WTC11 (cell line): Measurements from ENCODE around the gene MAPK11. TPM values are rescaled to one million over a fixed set of nuclear protein-coding genes. Genes with fewer than 3 reads are reported as not detected.

Source experiments
- ARID4B ChIP-seq: sonication (generic); formaldehyde crosslinking; IDR thresholded peaks from 2 replicates; pipeline ENCODE4 v1.8.0; 2023; ENCODE audit warnings: missing genetic modification reagents, mild to moderate bottlenecking, borderline replicate concordance
- ATF3 ChIP-seq: sonication (generic); formaldehyde crosslinking; conservative IDR thresholded peaks from 2 replicates; pipeline ENCODE4 v1.8.1; 2022; ENCODE audit warnings: mild to moderate bottlenecking, missing genetic modification reagents
- CTCF ChIP-seq: fragments of 200-600 bp; IDR thresholded peaks from 2 replicates; pipeline ENCODE4 v1.8.0; 2022; ENCODE audit warnings: antibody characterized with exemption
- ESRRA ChIP-seq: sonication (generic); formaldehyde crosslinking; IDR thresholded peaks from 2 replicates; pipeline ENCODE4 v1.8.1; 2022; ENCODE audit warnings: mild to moderate bottlenecking, missing genetic modification reagents, borderline replicate concordance
- ETV6 ChIP-seq: sonication (generic); formaldehyde crosslinking; IDR thresholded peaks from 2 replicates; pipeline ENCODE4 v1.8.1; 2022; ENCODE audit warnings: mild to moderate bottlenecking, missing genetic modification reagents
- GABPB1 ChIP-seq: sonication (generic); formaldehyde crosslinking; IDR thresholded peaks from 2 replicates; pipeline ENCODE4 v1.8.1; 2023; ENCODE audit warnings: mild to moderate bottlenecking, missing genetic modification reagents
- HMGA2 ChIP-seq: fragments of 250-450 bp; sonication (Bioruptor Pico); IDR thresholded peaks from 2 replicates; pipeline ENCODE4 v1.4.0; 2021; ENCODE audit warnings: mild to moderate bottlenecking, moderate library complexity
- JUN ChIP-seq: sonication (generic); formaldehyde crosslinking; IDR thresholded peaks from 2 replicates; pipeline ENCODE4 v1.8.0; 2023; ENCODE audit warnings: mild to moderate bottlenecking, missing genetic modification reagents
- MLX ChIP-seq: sonication (generic); formaldehyde crosslinking; IDR thresholded peaks from 2 replicates; pipeline ENCODE4 v1.8.1; 2023; ENCODE audit warnings: mild to moderate bottlenecking, missing genetic modification reagents, moderate library complexity
- NFE2L1 ChIP-seq: sonication (generic); formaldehyde crosslinking; IDR thresholded peaks from 2 replicates; pipeline ENCODE4 v1.8.1; 2023; ENCODE audit warnings: missing genetic modification reagents
- NR2C2 ChIP-seq: sonication (generic); formaldehyde crosslinking; IDR thresholded peaks from 2 replicates; pipeline ENCODE4 v1.8.0; 2022; ENCODE audit warnings: mild to moderate bottlenecking, missing genetic modification reagents
- SMAD3 ChIP-seq: sonication (generic); formaldehyde crosslinking; IDR thresholded peaks from 2 replicates; pipeline ENCODE4 v1.8.0; 2022; ENCODE audit warnings: missing genetic modification reagents, mild to moderate bottlenecking, borderline replicate concordance
- SMAD4 ChIP-seq: sonication (generic); formaldehyde crosslinking; IDR thresholded peaks from 2 replicates; pipeline ENCODE4 v1.8.0; 2022; ENCODE audit warnings: mild to moderate bottlenecking, missing genetic modification reagents
- TEAD4 ChIP-seq: sonication (generic); formaldehyde crosslinking; IDR thresholded peaks from 2 replicates; pipeline ENCODE4 v1.8.0; 2022; ENCODE audit warnings: mild to moderate bottlenecking, missing genetic modification reagents
- ZBTB21 ChIP-seq: sonication (generic); formaldehyde crosslinking; IDR thresholded peaks from 2 replicates; pipeline ENCODE4 v1.8.1; 2023; ENCODE audit warnings: mild to moderate bottlenecking, missing genetic modification reagents, borderline replicate concordance
- ZNF138 ChIP-seq: sonication (generic); formaldehyde crosslinking; conservative IDR thresholded peaks from 2 replicates; pipeline ENCODE4 v1.8.1; 2022; ENCODE audit warnings: mild to moderate bottlenecking, moderate library complexity, missing genetic modification reagents
- ZNF219 ChIP-seq: sonication (generic); formaldehyde crosslinking; IDR thresholded peaks from 2 replicates; pipeline ENCODE4 v1.8.0; 2023; ENCODE audit warnings: missing genetic modification reagents, mild to moderate bottlenecking, borderline replicate concordance
- ZNF396 ChIP-seq: fragments of 250-450 bp; sonication (Bioruptor Pico); IDR thresholded peaks from 2 replicates; pipeline ENCODE4 v1.8.0; 2021; ENCODE audit warnings: mild to moderate bottlenecking, moderate library complexity, borderline replicate concordance
- total RNA-seq: library from RNA; stranded (reverse); gene quantifications from 3 replicates; pipeline ENCODE4 v1.2.3, GENCODE V29; 2021
- TF ChIP-seq, protein P1 (sequence below): fragments of 250-450 bp; sonication (Bioruptor Pico); IDR thresholded peaks from 2 replicates; pipeline ENCODE4 v1.9.0; 2021; ENCODE audit warnings: moderate library complexity, mild to moderate bottlenecking, inconsistent platforms, borderline replicate concordance
- TF ChIP-seq, protein P2 (sequence below): sonication (generic); formaldehyde crosslinking; IDR thresholded peaks from 2 replicates; pipeline ENCODE4 v1.8.0; 2022; ENCODE audit warnings: mild to moderate bottlenecking, missing genetic modification reagents
- TF ChIP-seq, protein P3 (sequence below): sonication (generic); formaldehyde crosslinking; IDR thresholded peaks from 2 replicates; pipeline ENCODE4 v1.8.1; 2023; ENCODE audit warnings: mild to moderate bottlenecking, missing genetic modification reagents
- TF ChIP-seq, protein P4 (sequence below): sonication (generic); formaldehyde crosslinking; conservative IDR thresholded peaks from 2 replicates; pipeline ENCODE4 v1.8.1; 2023; ENCODE audit warnings: mild to moderate bottlenecking, low read depth, missing genetic modification reagents, moderate library complexity

MAPK11 gene
- total RNA-seq, 1 experiment from 2014 or later, result 2.3 TPM

GRCh38 chr22:50270666-50271394 is 650 bp upstream of the MAPK11 start (continued):
- TF ChIP-seq ZBTB21 (CRISPR knock-in tag), result 0 out of 2 replicates have a peak, but pooled peaks have one; percentile 40
- no peak for TF ChIP-seq ESRRA
- no peak for TF ChIP-seq ATF3
- peak; percentile 86 for TF ChIP-seq SMAD4 (CRISPR knock-in tag)
- TF ChIP-seq NR2C2 (CRISPR knock-in tag), result no peak
- TF ChIP-seq, protein P1, sequence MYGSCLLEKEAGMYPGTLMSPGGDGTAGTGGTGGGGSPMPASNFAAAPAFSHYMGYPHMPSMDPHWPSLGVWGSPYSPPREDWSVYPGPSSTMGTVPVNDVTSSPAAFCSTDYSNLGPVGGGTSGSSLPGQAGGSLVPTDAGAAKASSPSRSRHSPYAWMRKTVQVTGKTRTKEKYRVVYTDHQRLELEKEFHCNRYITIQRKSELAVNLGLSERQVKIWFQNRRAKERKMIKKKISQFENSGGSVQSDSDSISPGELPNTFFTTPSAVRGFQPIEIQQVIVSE (CRISPR knock-in tag), result no peak; the same call in 1 of the 2 replicates
- no peak for TF ChIP-seq NFE2L1 (CRISPR knock-in tag)
- TF ChIP-seq TEAD4 (CRISPR knock-in tag), result peak; percentile 92
- peak; percentile 96 for TF ChIP-seq ARID4B
- TF ChIP-seq GABPB1 (CRISPR knock-in tag), result peak; percentile 39; the same call in 1 of the 2 replicates
- TF ChIP-seq ZNF396, result no peak
- TF ChIP-seq, protein P2, sequence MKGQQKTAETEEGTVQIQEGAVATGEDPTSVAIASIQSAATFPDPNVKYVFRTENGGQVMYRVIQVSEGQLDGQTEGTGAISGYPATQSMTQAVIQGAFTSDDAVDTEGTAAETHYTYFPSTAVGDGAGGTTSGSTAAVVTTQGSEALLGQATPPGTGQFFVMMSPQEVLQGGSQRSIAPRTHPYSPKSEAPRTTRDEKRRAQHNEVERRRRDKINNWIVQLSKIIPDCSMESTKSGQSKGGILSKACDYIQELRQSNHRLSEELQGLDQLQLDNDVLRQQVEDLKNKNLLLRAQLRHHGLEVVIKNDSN (CRISPR knock-in tag), result peak; percentile 46; the same call in 1 of the 2 replicates
- TF ChIP-seq CTCF, result no peak
- no peak for TF ChIP-seq HMGA2
- TF ChIP-seq, protein P3, sequence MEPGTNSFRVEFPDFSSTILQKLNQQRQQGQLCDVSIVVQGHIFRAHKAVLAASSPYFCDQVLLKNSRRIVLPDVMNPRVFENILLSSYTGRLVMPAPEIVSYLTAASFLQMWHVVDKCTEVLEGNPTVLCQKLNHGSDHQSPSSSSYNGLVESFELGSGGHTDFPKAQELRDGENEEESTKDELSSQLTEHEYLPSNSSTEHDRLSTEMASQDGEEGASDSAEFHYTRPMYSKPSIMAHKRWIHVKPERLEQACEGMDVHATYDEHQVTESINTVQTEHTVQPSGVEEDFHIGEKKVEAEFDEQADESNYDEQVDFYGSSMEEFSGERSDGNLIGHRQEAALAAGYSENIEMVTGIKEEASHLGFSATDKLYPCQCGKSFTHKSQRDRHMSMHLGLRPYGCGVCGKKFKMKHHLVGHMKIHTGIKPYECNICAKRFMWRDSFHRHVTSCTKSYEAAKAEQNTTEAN, result peak; percentile 54; the same call in 1 of the 2 replicates
- TF ChIP-seq ZNF219 (CRISPR knock-in tag), result peak; percentile 77; the same call in 1 of the 2 replicates
- TF ChIP-seq ETV6, result peak; percentile 59; the same call in 1 of the 2 replicates
- no peak for TF ChIP-seq MLX (CRISPR knock-in tag)
- peak; percentile 92 for TF ChIP-seq JUN
- 0 out of 2 replicates have a peak, but pooled peaks have one; percentile 61 for TF ChIP-seq SMAD3
- TF ChIP-seq, protein P4, sequence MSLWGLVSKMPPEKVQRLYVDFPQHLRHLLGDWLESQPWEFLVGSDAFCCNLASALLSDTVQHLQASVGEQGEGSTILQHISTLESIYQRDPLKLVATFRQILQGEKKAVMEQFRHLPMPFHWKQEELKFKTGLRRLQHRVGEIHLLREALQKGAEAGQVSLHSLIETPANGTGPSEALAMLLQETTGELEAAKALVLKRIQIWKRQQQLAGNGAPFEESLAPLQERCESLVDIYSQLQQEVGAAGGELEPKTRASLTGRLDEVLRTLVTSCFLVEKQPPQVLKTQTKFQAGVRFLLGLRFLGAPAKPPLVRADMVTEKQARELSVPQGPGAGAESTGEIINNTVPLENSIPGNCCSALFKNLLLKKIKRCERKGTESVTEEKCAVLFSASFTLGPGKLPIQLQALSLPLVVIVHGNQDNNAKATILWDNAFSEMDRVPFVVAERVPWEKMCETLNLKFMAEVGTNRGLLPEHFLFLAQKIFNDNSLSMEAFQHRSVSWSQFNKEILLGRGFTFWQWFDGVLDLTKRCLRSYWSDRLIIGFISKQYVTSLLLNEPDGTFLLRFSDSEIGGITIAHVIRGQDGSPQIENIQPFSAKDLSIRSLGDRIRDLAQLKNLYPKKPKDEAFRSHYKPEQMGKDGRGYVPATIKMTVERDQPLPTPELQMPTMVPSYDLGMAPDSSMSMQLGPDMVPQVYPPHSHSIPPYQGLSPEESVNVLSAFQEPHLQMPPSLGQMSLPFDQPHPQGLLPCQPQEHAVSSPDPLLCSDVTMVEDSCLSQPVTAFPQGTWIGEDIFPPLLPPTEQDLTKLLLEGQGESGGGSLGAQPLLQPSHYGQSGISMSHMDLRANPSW (CRISPR knock-in tag), result 0 out of 2 replicates have a peak, but pooled peaks have one; percentile 46
- 0 out of 2 replicates have a peak, but pooled peaks have one; percentile 32 for TF ChIP-seq ZNF138
